Central memory CD4-positive, alpha-beta T cell (primary cell): ENCODE measurements around the gene LRPAP1.
A peak's percentile ranks its signal among the peaks of the same experiment; 100 is the strongest.
"Not testable (repeated sequence)": the region's sequence is repeated elsewhere in the genome, so short reads cannot be mapped to it uniquely, and the experiment has no call there.

Experiments
- DNase-seq: peaks from one replicate; pipeline ENCODE4 v3.0.0; 2022
- total RNA-seq, 3 experiments: gene quantifications; one replicate each; lab custom pipeline; 2026; lab: John Stamatoyannopoulos, UW

The LRPAP1 gene
- total RNA-seq, result 77.0 to 104 (median 88.7) reads per million in 3 experiments

- peak; percentile 74 for DNase-seq
These were observed at the start of gene LRPAP1 for GRCh38 chr4:3531879-3532750. LRPAP1 (minus strand) TSS chr4:3532422; CDS start chr4:3532412, 10 bp downstream.

GRCh38 chr4:3581334-3582090 lies 49.3 kb upstream of the LRPAP1 start:
- DNase-seq, result not testable (repeated sequence)

GRCh38 chr4:3580859-3581258 lies 48.6 kb upstream of the LRPAP1 start:
- not testable (repeated sequence) for DNase-seq

- not testable (repeated sequence) for DNase-seq
These were observed 46.4 kb upstream of the LRPAP1 start for GRCh38 chr4:3578527-3579144.

- not testable (repeated sequence) for DNase-seq
These were observed 45.8 kb upstream of the LRPAP1 start for GRCh38 chr4:3578052-3578451.

GRCh38 chr4:3577208-3577892 lies 45.1 kb upstream of the LRPAP1 start:
- DNase-seq, result not testable (repeated sequence)

- DNase-seq, result not testable (repeated sequence)
These were observed 44.4 kb upstream of the LRPAP1 start for GRCh38 chr4:3576533-3577207.

GRCh38 chr4:3575426-3576369 lies 43.5 kb upstream of the LRPAP1 start:
- DNase-seq, result not testable (repeated sequence)

GRCh38 chr4:3574865-3575264 lies 42.6 kb upstream of the LRPAP1 start:
- not testable (repeated sequence) for DNase-seq

- not testable (repeated sequence) for DNase-seq
These were observed 42.1 kb upstream of the LRPAP1 start for GRCh38 chr4:3574346-3574745.

- no peak for DNase-seq
These were observed 40.9 kb upstream of the LRPAP1 start for GRCh38 chr4:3573131-3573530.

- DNase-seq, result no peak
These were observed 40.1 kb upstream of the LRPAP1 start for GRCh38 chr4:3572363-3572762.

GRCh38 chr4:3571921-3572320 lies 39.7 kb upstream of the LRPAP1 start:
- DNase-seq, result no peak

- DNase-seq, result not testable (repeated sequence)
These were observed 38.7 kb upstream of the LRPAP1 start for GRCh38 chr4:3570923-3571322.

GRCh38 chr4:3569611-3570010 lies 37.4 kb upstream of the LRPAP1 start:
- DNase-seq, result not testable (repeated sequence)

- DNase-seq, result not testable (repeated sequence)
These were observed 34.5 kb upstream of the LRPAP1 start for GRCh38 chr4:3566701-3567100.

- DNase-seq, result not testable (repeated sequence)
These were observed 34.1 kb upstream of the LRPAP1 start for GRCh38 chr4:3566301-3566700.

- DNase-seq, result not testable (repeated sequence)
These were observed 32.7 kb upstream of the LRPAP1 start for GRCh38 chr4:3564948-3565347.

- DNase-seq, result no peak
These were observed 31.2 kb upstream of the LRPAP1 start for GRCh38 chr4:3563403-3563802.

GRCh38 chr4:3562127-3562526 lies 29.9 kb upstream of the LRPAP1 start:
- not testable (repeated sequence) for DNase-seq

GRCh38 chr4:3560465-3560864 lies 28.2 kb upstream of the LRPAP1 start:
- not testable (repeated sequence) for DNase-seq
